Measurements from ENCODE around the gene PON1.

PON1 gene

GRCh38 chr7:95317546-95317945 lies 6.8 kb downstream of the PON1 start:
- no peak for DNase-seq (ENCODE audit: low read depth in 2 of 2)

GRCh38 chr7:95316588-95316987 lies 7.7 kb downstream of the PON1 start:
- no peak for DNase-seq (ENCODE audit: low read depth in 2 of 2)

- no peak for DNase-seq (ENCODE audit: low read depth in 2 of 2)
These were observed 11.8 kb downstream of the PON1 start for GRCh38 chr7:95312561-95312960.

- no peak for DNase-seq (ENCODE audit: low read depth in 2 of 2)
These were observed 12.9 kb downstream of the PON1 start for GRCh38 chr7:95311389-95311788.

- DNase-seq (ENCODE audit: low read depth in 2 of 2), result no peak
These were observed 14.4 kb downstream of the PON1 start for GRCh38 chr7:95309951-95310350.

GRCh38 chr7:95304990-95305389 lies 19.3 kb downstream of the PON1 start:
- DNase-seq (ENCODE audit: low read depth in 2 of 2), result no peak

GRCh38 chr7:95303013-95303905 lies 21.1 kb downstream of the PON1 start:
- DNase-seq (ENCODE audit: low read depth in 2 of 2), result no peak

- no peak for DNase-seq (ENCODE audit: low read depth in 2 of 2)
These were observed 26.2 kb downstream of the PON1 start for GRCh38 chr7:95298091-95298490.

- DNase-seq (ENCODE audit: low read depth in 2 of 2), result no peak
These were observed 27.3 kb downstream of the PON1 start for GRCh38 chr7:95297041-95297440.

- DNase-seq (ENCODE audit: low read depth in 2 of 2), result no peak
These were observed 27.9 kb downstream of the PON1 start for GRCh38 chr7:95296456-95296855.

- no peak for DNase-seq (ENCODE audit: low read depth in 2 of 2)
These were observed 28.9 kb downstream of the PON1 start for GRCh38 chr7:95295397-95295796.

- no peak for DNase-seq (ENCODE audit: low read depth in 2 of 2)
These were observed 34.0 kb downstream of the PON1 start for GRCh38 chr7:95290166-95290830.

- DNase-seq (ENCODE audit: low read depth in 2 of 2), result no peak
These were observed 38.2 kb downstream of the PON1 start for GRCh38 chr7:95286096-95286495.

- no peak for DNase-seq (ENCODE audit: low read depth in 2 of 2)
These were observed 44.9 kb downstream of the PON1 start for GRCh38 chr7:95279417-95279816.

GRCh38 chr7:95276114-95276513 lies 48.2 kb downstream of the PON1 start:
- DNase-seq (ENCODE audit: low read depth in 2 of 2), result no peak

GRCh38 chr7:95269640-95270039 lies 54.7 kb downstream of the PON1 start:
- DNase-seq (ENCODE audit: low read depth in 2 of 2), result no peak

- no peak for DNase-seq (ENCODE audit: low read depth in 2 of 2)
These were observed 56.6 kb downstream of the PON1 start for GRCh38 chr7:95267754-95268153.

- no peak for DNase-seq (ENCODE audit: low read depth in 2 of 2)
These were observed 58.7 kb downstream of the PON1 start for GRCh38 chr7:95265634-95266033.

GRCh38 chr7:95264363-95264891 lies 59.9 kb downstream of the PON1 start:
- no peak for DNase-seq (ENCODE audit: low read depth in 2 of 2)

GRCh38 chr7:95263785-95264362 lies 60.5 kb downstream of the PON1 start:
- DNase-seq (ENCODE audit: low read depth in 2 of 2), result no peak

- no peak for DNase-seq (ENCODE audit: low read depth in 2 of 2)
These were observed 61.5 kb downstream of the PON1 start for GRCh38 chr7:95262875-95263274.

GRCh38 chr7:95261895-95262415 lies 62.4 kb downstream of the PON1 start:
- DNase-seq (ENCODE audit: low read depth in 2 of 2), result no peak
